Measurements from ENCODE around the gene CDKAL1. TPM values are rescaled to one million over a fixed set of nuclear protein-coding genes. Genes with fewer than 3 reads are reported as not detected.

The CDKAL1 gene
- total and polyA plus RNA-seq, 9 of the 15 experiments (the other 6 are each of a cell fraction or from before 2014, with no cell fraction given): 11.2 to 36.3 (median 20.1) TPM

DNA sequence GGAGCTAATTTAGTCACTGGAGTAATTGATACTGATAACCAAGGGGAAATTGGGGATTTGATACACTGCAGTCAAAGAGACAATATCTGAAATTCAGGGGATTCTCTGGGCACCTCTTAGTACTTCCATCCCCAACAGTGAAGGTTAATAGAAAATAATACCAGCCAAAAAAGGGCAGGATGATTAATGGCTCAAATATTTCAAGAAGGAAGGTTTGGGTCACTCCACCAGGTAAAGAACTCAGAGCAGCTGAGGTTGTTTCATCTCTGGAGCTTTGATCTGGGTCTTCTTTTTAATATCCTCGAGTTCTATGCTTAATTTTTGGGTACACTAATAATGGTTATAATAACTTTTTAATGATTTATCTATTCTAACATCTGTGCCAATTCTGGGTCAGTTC, 70.8 kb downstream of the CDKAL1 start:
- Histone ChIP-seq H3K27ac (ENCODE audit: extremely low read depth, low read depth, low read length) (no peak overlapping the region), H3K9ac (ENCODE audit: insufficient read depth in 1 of 2, low read depth in 2 of 2, low read length in 2 of 2) (no peak overlapping the region), H3K9me1 (ENCODE audit: control insufficient read depth, insufficient read depth, low read length) (no peaks in the 10 kb centered on the region), H3K9me3 (replicated peaks; ENCODE audit: control insufficient read depth, insufficient read depth, low read depth, low read length) (no peaks in the 10 kb centered on the region), H3K4me2 (ENCODE audit: insufficient read depth, low read length) (no peak overlapping the region), H2AFZ (ENCODE audit: low read depth, low read length) (no peak overlapping the region), H3K36me3 (ENCODE audit: control insufficient read depth, insufficient read depth, low read length) (no peaks in the 10 kb centered on the region), H3K4me1 (replicated peaks in 1 of 2; ENCODE audit: control insufficient read depth in 2 of 2, insufficient read depth in 2 of 2, low read length in 2 of 2) (peaks cover 0 to 8% of the 10 kb centered on the region in 2 experiments; a peak in 2 of 5 replicates), H3K4me3 (no peak overlapping the region), H3K27me3 (ENCODE audit: control insufficient read depth in 2 of 2, insufficient read depth in 2 of 2, low read length in 2 of 2) (no peaks in the 10 kb centered on the region), H3K79me2 (ENCODE audit: control insufficient read depth, insufficient read depth, low read length) (no peaks in the 10 kb centered on the region), H4K20me1 (replicated peaks; ENCODE audit: control insufficient read depth, insufficient read depth, low read length) (no peaks in the 10 kb centered on the region)
- ChIA-PET CTCF (ENCODE audit: low intra/inter-chr PET ratio) (no interaction called here), POLR2A (interaction anchor here (0.7 to 0.9 kb wide), 3 partner anchors 15 to 338 kb away, joined by 3 to 4 read pairs (median 3); no protein-coding TSS in a partner anchor)
- no TSS peak for BruUV-seq (replicated peaks)
- intact Hi-C loops (cut with micrococcal nuclease): no loop called here
- in situ Hi-C loops (cut with MboI): no loop called here
- ATAC-seq (no peak), FAIRE-seq (no peak), DNase-seq (ENCODE audit: extremely low read depth in 1 of 4, low spot score in 3 of 4) (no peak)
- WGBS (ENCODE audit: insufficient coverage, low coverage, missing lambda C conversion rate): 16% methylated on average over 1 of the region's 1 CpG
- TF ChIP-seq, protein P1, sequence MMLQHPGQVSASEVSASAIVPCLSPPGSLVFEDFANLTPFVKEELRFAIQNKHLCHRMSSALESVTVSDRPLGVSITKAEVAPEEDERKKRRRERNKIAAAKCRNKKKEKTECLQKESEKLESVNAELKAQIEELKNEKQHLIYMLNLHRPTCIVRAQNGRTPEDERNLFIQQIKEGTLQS (IDR thresholded peaks at IDR 0.05): no peak
- TF ChIP-seq, protein P1 (CRISPR knock-in tag; conservative IDR thresholded peaks at IDR 0.05): no peak
- TF ChIP-seq TEAD2 (tag; IDR thresholded peaks at IDR 0.05): no peak
- no peak for TF ChIP-seq GTF2F1 (IDR thresholded peaks at IDR 0.05; ENCODE audit: low read depth, low read length)
- TF ChIP-seq ETV1 (tag; conservative IDR thresholded peaks at IDR 0.05; ENCODE audit: low read depth): no peak
- no peak for TF ChIP-seq NUFIP1 (IDR thresholded peaks at IDR 0.05; ENCODE audit: partially characterized antibody)
- TF ChIP-seq EZH2 (IDR thresholded peaks at IDR 0.05; ENCODE audit: borderline replicate concordance, low read depth, low read length): no peak
- no peak for TF ChIP-seq MIER1 (IDR thresholded peaks at IDR 0.05; ENCODE audit: low read depth)
- no peak for TF ChIP-seq TGIF2 (CRISPR knock-in tag; IDR thresholded peaks at IDR 0.05)
- no peak for TF ChIP-seq EWSR1 (IDR thresholded peaks at IDR 0.05; ENCODE audit: borderline replicate concordance, low read depth, partially characterized antibody)

Data from K562 (cell line).